ENCODE results near the gene PTCD1.
"Not testable (repeated sequence)": the region's sequence is repeated elsewhere in the genome, so short reads cannot be mapped to it uniquely, and the experiment has no call there.

The PTCD1 gene

DNA sequence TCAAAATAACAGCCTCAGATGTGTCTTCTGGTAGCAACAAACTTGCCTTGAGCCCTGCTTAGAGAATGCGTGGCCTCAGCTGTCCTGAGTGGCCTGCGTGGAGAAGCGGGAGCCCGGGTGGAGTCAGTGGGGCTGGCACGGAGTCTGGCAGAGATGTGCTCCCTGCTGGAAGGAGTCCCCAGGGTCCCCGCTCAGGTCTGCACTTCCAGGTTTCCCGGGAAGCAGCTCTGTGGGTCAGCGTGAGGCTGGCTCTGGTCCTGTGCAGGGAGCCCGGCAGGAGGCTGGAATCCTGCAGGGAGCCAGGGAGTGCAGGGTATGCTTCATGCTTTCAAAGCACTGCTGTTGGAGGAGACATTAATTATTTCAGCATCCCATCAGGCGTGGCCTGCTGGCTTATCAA lies 10.3 kb upstream of the PTCD1 start:
- DNase-seq, result no peak

DNA sequence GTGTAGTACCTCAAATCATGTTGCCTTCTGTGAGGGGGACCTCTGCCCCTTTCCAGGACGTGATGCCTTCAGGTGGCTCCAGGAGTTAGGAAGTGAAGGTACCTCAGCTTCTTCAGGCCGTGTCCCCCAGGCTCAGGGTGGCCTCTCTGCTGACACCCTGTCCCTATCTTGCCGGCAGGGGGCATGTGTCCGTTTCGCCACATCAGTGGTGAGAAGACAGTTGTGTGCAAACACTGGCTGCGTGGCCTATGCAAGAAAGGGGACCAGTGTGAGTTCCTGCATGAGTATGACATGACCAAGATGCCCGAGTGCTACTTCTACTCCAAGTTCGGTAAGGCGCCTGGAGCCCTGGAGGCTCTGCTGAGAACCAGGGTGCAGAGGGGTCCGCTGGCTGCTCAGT lies 9.3 kb upstream of the PTCD1 start:
- no peak for DNase-seq

DNA sequence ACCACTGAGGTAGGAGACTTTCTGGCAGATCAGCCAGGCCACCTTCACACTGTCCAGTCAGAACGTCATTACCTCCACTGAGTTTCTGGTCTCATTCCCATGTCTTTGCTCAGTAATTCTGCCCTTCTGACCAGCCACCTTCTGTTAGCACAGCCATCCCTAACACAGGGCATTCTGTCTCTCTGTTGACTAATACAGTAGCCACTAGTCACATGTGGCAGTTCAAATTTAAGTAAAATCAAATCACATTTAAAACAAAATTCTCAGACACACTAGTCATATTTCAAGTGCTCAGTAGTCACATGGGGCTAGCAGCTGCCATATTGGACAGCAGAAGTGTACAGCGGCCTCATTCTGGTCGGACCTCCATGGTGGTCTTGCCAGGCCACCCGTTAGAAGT lies 7.5 kb upstream of the PTCD1 start:
- no peak for DNase-seq

DNA sequence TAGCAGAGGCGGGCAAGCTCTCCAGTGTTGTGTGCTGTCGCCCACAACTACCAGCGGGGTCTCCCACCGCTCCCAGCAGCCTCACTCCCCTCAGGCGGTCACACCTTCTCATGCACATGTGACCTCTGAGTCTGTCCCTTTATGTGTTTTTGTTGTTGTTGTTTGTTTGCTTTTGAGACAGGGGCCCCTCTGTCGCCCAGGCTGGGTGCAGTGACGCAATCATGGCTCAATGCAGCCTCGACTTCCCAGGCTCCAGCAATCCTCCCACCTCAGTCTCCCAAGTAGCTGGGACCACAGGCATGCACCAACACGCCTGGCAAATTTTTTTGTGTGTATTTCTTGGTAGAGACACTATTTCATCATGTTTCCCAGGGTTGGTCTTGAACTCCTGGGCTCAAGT lies 1.6 kb upstream of the PTCD1 start:
- no peak for DNase-seq

DNA sequence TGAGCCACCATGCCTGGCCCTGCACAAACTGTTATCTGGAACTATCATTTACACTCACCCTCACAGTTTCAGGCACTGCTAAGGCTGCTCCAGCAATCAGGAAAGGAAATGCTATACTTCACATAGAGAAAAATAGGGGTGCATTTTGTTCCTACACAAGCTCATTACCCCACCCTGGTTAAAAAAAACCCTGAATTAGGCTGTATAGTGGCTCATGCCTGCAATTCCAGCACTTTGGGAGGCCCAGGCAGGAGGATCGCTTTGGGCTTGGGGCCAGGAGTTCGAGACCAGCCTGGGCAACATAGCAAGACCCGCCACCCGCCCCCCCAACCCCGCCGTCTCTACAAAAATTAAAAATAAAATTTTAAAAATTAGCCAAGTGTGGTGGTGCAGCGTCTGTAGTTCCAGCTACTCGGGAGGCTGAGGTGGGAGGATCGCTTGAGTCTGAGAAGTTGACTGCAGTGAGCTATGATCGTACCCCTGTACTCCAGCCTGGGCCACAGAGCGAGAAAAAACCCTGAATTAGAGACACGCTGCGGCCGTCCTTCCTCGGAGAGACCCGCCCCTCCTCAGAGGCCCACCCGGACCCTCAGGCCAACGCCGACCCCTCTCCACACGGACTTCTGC lies 539 bp downstream of the PTCD1 start:
- DNase-seq, result no peak

DNA sequence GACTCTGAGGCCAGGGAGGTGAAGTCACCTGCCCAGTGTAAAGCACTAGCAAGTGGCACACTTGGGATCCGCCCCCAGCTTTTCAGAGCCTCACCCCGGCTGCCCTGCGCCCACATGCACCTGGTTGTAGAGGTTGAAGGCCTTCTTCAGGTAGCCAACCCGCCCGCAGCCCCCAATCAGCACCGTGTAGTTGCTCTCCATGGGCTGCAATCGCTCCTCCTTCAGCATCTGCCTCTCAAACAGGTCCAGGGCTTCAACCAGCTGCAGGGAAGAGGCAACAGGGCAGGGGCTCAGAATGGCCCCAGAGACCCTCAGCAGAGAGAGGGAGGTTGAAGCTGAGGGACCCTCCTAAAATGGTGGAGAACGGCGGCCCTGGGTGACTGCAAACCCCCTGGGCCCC lies 5.4 kb downstream of the PTCD1 start:
- no peak for DNase-seq

DNA sequence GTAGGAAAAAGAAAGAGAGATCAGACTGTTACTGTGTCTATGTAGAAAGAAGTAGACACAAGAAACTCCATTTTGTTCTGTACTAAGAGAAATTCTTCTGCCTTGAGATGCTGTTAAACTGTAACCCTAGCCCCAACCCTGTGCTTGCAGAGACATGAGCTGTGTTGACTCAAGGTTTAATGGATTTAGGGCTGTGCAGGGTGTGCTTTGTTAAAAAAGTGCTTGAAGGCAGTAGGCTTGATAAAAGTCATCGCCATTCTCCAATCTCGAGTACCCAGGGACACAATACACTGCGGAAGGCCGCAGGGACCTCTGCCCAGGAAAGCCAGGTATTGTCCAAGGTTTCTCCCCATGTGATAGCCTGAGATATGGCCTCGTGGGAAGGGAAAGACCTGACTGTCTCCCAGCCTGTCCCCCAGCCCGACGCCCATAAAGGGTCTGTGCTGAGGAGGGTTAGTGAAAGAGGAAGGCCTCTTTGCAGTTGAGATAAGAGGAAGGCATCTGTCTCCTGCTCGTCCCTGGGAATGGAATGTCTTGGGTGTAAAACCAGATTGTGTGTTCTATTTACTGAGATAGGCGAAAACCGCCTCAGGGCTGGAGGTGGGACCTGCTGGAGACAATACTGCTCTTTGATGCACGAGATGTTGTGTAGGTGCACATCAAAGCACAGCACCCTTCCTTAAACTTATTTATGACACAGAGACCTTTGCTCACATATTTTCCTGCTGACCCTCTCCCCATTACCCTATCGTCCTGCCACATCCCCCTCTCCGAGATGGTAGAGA lies 6.7 kb downstream of the PTCD1 start:
- not testable (repeated sequence) for DNase-seq

DNA sequence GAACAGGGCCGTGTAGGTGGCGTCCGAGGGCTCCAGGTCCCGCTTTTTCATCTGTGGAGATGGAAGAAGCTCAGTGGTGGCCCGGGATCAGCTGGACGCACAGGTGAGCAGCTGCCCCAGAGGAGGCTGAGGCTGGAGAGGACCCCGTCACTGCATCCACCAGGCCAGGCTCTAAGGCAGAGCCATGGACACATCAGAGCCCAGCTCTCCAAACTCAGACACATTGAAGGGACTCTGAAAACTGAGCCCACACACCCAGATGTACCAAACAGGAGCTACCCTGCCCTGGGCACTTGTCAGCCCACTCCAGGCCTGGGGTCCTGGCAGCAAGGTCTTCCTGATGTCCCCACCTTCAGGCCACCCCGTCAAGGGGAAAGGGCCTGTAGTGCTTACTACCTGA lies 8.8 kb downstream of the PTCD1 start:
- no peak for DNase-seq

DNA sequence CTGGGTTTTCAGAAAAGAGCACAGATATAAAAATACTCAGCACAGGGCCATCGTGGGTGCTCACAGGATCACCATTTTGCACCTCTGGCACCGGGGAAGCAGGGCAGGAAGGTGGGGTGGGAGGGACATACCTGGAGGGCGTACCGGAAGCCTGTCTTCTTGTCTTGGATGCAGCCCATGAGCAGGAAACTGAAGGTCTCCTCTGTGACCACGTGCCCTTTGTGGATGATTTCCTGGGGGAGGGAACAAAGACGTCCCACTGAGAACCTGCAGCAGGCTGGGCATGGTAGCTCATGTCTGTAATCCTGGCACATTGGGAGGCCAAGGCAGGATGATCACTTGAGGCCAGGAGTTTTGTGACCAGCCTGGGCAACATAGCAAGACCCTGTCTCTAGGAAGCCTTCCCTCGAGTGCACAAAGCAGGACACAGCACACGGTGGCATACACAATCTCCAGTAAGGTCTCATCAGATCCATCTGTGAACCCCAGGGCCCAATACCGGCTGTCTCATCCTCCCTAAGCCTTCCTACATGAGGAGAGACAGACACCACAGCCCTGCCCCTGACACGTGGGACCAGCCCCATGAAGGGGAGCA lies 9.5 kb downstream of the PTCD1 start:
- DNase-seq, result no peak

DNA sequence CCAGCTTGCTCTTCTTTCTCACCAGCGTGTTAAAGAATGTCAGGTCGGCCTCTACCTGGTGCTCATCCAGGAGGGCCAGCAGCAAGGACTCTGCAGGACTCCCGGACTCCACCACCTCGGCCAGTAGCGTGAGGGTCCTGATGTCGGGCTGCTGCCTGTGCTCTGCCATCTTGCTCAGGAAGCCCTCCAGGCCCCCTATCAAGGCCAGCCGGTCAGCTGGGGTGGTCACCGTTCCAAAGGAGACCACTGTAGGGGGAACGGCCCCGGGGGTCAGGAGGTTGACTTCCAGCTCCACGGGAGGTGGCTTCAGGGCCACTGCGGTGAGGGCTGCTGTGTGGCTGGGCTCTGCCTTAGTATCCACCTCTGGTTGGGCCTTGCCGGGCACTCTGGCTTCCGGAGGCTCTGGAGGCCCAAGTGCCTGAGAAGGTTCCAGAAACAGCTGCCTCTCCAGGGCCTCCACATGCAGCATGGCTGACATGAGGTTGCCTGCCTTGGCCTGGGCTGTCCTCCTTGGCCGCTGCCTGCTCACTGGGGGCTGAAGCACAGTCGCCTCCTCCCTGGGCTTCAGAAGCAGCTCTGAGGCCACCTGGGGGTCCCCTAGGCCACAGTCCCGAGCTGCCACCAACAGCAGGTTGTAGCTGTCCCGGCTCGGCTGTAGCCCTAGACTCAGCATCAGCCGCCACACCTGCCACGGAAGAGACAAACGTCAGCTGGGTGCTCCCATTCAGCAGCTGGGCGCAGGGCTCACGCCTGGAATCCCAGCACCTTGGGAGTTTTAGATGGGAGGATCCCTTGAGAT lies 13.5 kb downstream of the PTCD1 start:
- DNase-seq, result no peak

DNA sequence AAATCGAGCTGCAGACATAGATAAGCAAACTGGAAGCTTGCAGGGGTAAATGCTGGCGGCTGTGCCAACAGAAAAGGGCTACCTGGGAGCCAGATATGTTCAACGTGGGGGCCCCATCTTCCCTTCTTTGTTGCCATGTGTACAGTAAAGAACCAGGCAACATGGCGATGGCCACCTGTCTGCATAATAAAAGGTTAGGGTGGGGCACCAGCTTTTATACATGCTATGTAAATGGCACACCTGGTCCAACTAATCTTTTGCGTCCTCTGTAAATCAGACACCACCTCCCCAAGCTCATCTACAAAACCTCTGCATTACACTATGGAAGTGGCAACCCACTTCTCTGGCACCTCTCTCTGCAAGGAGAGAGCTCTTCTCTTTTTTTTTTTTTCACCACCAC lies 16.0 kb downstream of the PTCD1 start:
- DNase-seq, result no peak

DNA sequence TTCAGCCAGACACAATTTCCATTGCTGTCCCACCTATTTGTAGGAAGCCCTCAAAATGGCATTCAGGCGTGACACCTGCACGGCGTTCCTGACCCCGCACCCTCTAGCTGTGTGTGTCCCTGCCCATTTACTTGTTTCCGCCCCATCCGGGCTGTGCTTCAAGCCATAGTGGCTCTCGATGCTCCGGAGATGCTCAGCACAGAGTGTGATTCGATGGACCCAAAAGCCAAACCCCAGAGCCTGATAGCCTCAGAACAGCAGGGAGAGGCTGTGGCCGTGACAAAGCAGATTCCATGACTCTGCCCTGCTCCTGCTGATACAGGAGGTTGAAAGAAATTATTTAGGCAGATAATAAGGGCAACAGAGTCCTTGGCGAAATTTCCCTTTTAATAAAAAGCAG lies 16.4 kb downstream of the PTCD1 start:
- no peak for DNase-seq

DNA sequence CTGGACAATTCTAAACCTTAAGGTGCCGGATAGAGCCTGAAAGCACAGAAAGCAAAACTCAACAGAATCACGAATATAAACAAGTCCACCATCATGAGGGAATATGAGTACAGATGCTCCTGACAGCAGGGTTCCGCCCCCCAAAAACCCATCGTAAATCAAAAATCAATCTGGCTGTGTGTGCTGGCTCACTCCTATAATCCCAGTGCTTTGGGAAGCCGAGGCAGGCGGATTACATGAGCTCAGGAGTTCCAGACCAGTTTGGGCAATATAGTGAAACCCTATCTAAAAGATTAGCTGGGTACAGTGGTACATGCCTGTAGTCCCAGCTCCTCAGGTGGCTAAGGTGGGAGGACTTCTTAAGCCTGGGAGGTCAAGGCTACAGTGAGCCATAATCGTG lies 17.6 kb downstream of the PTCD1 start:
- DNase-seq, result no peak

DNA sequence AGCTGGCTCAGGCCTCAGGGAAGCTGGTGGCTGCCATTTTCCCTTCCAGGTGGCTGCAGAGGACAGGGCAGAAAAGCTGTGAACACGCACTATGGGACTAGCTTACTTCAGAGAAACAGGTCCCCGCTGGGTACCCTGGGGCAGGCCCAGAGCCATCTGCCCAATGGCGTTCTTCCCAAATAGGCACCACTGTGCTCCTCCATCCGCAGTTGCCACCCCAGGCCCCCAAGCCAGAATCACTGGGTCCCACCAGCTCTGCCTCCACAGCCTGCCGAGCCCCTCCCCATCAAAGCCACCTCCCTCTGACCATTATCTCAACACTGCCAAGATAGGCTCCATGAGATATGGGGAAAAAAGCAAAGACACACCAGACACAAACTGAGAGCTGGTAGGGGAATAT lies 18.4 kb downstream of the PTCD1 start:
- DNase-seq, result no peak

DNA sequence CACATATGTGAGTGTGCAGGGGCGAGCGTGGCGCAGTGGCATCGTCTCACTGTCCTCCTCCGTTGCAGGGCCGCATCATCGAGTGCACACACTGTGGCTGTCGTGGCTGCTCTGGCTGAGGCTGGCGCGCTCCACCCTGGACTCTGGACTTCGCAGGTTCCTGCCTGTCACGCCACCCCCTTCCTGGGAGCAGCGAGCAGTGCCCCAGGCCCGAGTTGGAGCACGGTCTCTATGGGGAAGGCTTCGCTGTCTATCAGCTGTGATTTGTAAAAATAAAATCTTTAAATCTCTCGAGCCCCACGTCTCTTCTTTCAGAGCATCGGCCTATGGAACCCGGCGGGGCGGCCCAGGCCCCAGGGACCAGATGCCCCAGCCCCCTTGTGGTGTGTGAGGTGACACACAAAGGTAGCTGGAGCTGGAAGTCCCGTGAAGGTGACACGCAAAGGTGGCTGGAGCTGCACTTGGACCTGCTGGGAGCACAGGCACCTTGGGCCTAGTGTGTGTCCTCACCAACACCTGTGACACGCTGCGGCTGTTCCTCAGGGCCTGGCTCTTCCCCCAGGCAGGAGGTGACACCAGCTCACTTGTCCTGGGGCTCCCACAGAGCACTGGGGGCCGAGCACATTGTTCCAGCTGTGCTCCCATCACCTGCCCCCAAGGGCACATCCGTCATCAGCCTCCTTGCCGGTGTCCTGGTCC lies 19.1 kb downstream of the PTCD1 start:
- no peak for DNase-seq

DNA sequence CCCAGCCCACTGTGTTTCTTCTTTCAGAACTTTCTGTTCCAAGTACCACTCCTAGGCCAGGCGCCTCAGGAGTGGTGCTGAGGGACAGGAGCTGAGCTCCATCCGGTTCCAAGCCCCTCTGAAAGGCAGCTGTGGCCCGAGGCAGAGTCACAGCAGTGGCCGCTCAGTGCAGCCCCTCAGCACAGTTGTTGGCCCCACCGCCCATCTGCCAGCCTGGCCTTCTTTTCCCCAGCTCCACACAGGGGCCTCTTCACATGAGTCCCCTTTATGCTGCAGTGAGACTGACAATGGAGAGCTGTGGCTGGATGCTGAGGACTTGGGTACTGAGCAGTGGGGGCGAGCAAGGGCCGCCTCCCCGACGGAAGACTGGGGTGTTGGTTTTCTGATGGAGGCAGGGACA lies 20.3 kb downstream of the PTCD1 start:
- DNase-seq, result no peak

DNA sequence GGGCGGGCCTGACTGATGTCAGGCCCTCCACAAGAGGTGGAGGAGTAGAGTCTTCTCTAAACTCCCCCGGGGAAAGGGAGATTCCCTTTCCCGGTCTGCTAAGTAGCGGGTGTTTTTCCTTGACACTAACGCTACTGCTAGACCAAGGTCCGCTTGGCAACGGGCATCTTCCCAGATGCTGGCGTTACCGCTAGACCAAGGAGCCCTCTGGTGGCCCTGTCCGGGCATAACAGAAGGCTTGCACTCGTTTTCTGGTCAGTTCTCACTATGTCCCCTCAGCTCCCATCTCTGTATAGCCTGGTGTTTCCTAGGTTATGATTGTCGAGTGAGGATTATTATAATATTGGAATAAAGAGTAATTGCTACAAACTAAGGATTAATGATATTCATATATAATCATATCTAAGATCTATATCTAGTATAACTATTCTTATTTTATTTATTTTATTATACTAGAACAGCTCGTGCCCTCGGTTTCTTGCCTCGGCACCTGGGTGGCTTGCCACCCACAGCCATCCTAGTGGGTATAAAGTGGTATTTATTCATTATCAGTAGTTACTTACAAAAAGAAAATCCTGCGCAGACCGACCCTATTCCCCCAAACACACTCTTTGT lies 23.0 kb downstream of the PTCD1 start:
- not testable (repeated sequence) for DNase-seq

DNA sequence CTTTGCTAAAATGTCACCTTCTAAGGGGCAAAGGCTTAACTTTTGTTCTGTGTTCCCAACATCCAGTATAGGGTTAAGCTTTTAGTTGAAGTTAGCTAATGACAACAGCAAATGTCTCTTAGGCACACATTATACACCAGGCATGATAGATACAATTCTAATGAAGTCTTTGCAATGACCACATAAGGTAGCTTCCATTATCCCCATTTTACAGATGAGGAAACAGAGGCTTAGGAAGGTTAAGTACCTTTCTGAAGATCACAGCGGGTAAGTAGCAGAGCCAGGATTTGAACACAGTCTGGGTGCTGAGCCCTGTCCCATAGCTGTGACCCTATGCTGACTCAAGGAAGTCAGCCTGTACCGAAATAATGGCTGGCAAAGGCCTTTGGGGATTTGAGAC lies 28.0 kb downstream of the PTCD1 start:
- no peak for DNase-seq

DNA sequence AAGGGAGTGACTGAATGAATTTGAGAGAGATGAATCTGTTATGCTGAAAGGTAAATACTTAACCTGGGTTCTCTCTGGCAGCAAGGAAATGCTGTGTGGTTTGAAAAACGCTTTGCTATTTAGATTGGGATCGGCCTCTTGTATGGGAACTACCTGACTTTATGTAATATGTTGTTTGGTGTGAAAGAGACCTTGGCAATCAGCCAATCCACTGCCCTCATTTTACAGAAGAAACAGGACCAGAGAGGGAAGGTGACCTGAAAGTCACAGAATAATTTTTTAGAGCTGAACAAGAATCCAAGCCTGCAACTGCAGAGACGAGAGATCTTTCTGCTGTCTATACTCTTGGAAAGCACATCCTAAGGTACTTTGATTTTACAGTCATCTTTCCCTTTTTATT lies 28.8 kb downstream of the PTCD1 start:
- no peak for DNase-seq

DNA sequence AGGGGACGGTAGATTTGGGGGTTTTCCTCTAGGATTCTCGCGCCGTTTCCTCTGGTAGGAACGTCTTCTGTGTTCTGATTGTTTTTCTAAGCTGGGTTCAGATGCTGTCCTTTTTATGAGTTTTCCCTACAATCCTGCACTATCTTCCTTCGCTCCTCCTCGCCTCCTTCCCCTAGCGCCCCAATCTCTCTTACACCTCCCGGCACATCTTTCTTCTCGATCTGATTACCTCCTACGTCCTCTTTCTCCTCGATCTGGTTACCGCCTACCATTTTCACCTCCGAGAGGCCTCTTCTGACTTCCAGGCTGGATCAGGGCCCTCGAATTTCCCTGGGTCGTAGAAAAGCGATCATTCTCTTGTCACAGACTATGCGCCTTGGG lies 29.4 kb downstream of the PTCD1 start:
- DNase-seq, result no peak

DNA sequence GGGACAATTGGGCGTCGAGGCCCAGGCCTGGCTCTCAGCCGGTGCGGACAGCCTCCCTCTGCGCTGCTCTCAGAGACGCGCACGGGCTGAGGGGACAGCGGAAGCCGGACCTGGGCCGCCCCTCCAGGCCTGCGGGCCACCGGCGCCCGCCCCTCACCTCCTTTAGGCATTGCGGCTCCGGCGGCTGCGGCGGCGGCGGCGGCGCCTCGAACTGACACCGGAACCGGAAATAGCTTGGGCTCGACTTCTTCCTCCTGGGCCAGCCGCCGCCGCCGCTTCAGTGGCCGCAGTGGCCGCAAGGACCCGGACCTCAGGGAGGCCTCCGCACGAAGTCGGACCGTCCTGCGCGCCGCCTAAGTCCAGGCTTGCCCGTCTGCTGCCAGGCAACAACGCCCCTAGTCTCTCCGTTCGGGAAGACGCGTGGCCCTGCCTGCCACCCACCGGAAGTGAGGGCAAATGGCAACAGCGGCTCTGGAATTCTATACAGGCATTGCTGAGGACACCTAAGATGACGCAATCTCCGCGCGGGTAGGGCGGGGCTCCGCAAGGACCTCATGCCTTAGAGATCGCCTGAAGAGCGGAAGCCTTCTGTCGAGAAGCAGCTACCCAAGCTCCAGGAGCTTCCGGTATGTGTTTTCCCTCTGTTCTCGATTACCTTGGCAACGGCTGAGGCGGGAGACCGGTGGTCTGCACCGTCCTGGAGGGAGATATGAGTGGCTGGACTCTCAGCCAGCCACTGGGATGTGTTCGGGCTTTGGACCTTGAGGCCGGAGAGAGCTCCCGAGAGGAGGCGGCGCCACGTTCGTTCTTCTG lies 30.0 kb downstream of the PTCD1 start, which contains the start of the genes BUD31 and PDAP1:
BUD31 (plus strand) TSS at position 591 of the 813 bp plus-strand sequence. CDS start 2,124 bp downstream, outside the sequence.
PDAP1 (minus strand) TSS at position 219 of the 813 bp plus-strand sequence; CDS start at position 170, 49 bp downstream.
- DNase-seq, result peak; percentile 96
